HFF-Myc (cell line): ENCODE data around the gene YWHAE.
"Not testable (repeated sequence)": the region's sequence is repeated elsewhere in the genome, so short reads cannot be mapped to it uniquely, and the experiment has no call there.

Experiments
- DNase-seq: peaks from one replicate; pipeline ENCODE4 v3.0.0-alpha.2; 2011; ENCODE audit warnings: low read depth; ENCODE audit errors: extremely low read depth
- H3K4me3 ChIP-seq: replicated peaks from 2 replicates; pipeline ENCODE4 v1.5.1; 2011; ENCODE audit warnings: low read depth, mild to moderate bottlenecking, control low read depth, low read length
- TF ChIP-seq, protein P1 (sequence below): IDR thresholded peaks from 2 replicates; pipeline ENCODE4 v1.5.1; 2012; ENCODE audit warnings: mild to moderate bottlenecking, low read depth, low read length, control low read depth; ENCODE audit errors: missing control alignments

YWHAE gene

DNA sequence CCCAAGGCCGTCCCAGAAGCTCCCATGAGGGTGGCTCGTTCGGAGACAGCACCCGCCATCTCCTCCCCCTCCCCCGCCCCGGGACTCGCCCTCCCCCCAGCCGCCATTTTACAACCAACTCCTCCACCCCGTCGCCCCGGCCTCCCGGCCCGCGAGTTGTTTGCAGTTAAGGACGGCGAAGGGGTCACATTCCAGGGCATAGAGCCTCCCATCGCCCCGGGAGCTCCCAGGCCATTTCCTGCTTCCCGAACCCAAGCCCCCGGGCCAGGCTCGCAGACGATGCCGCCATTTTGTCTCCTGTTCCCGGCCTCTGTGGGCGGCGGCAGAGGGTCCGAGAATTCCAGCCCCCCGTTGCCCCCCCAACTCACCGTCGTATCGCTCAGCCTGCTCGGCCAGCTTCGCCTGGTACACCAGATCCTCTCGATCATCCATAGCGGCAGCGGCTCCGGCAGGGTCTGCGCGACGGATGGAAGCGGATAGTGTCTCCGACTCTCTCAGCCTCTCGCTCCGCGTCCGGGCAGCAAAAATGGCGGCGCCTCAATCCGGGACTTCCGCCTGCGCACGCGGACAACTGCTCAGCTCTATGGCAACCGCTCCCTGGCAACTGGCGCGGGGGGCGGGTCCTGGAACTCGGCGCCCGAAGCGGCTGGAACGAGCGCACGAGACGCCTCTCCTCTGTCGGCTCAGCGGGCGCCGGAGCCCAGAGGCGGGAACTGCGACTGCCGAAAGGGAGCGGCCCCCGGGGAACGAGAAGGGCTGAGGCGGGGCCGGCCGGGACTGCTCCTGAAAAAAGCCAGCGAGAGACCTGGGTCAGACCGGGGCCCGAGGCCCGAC, at the start of gene YWHAE:
TSS of gene YWHAE (minus strand) at position 544 of the 834 bp plus-strand sequence. CDS start at position 432, 112 bp downstream.
- TF ChIP-seq, protein P1, sequence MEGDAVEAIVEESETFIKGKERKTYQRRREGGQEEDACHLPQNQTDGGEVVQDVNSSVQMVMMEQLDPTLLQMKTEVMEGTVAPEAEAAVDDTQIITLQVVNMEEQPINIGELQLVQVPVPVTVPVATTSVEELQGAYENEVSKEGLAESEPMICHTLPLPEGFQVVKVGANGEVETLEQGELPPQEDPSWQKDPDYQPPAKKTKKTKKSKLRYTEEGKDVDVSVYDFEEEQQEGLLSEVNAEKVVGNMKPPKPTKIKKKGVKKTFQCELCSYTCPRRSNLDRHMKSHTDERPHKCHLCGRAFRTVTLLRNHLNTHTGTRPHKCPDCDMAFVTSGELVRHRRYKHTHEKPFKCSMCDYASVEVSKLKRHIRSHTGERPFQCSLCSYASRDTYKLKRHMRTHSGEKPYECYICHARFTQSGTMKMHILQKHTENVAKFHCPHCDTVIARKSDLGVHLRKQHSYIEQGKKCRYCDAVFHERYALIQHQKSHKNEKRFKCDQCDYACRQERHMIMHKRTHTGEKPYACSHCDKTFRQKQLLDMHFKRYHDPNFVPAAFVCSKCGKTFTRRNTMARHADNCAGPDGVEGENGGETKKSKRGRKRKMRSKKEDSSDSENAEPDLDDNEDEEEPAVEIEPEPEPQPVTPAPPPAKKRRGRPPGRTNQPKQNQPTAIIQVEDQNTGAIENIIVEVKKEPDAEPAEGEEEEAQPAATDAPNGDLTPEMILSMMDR, result no peak
- peak; percentile 72 for DNase-seq
- H3K4me3 ChIP-seq, result peak within 1 kb of the TSS; percentile 99

DNA sequence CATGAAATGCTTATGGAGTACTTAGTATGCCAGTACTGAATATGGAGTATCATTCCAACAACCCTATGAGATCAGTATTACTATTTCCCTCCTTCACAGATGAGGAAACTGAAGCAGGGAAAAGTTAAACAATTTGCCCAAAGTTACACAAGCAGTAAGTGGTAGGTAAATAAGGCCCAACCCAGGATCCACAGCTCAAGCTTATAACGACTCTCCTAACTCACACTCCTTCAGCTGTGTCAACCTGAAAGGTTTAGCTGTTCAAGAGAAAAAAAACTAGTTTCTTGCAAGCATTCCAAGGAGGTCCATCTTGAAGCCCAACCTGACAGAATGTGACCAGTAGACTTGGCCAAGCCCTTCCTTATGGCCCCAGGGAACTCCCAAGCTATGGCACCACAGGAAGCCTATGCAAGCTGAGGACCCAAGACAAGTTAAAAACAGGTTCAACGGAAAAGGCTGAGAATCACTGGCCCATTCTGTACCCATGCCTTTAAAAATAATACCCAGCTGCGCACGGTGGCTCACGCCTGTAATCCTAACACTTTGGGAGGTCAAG, 49.5 kb upstream of the YWHAE start:
- DNase-seq, result no peak

DNA sequence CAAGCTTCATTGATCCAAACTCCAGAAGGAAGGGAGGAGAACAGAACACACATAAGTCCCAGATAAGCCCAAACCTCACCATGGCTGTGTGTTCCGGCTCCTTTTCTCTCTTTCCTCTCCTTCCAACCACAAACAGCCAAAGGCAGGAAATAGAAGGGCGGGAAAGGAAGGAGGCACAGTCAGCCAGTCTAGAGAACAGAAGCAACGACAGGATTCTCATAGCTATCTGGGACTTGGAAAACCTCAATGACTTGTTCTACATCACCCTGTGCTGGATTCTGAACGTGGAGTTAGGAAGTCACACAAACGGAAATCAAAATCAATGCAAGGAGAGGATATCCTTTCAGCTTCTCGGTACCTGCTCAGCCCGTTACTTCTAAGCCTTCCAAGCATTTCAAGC, 47.0 kb upstream of the YWHAE start:
- TF ChIP-seq, protein P1, result no peak
- no peak overlapping the region for H3K4me3 ChIP-seq

More for the DNA sequence above, 49.5 kb upstream of the YWHAE start:
- TF ChIP-seq, protein P1, result no peak
- no peak overlapping the region for H3K4me3 ChIP-seq

DNA sequence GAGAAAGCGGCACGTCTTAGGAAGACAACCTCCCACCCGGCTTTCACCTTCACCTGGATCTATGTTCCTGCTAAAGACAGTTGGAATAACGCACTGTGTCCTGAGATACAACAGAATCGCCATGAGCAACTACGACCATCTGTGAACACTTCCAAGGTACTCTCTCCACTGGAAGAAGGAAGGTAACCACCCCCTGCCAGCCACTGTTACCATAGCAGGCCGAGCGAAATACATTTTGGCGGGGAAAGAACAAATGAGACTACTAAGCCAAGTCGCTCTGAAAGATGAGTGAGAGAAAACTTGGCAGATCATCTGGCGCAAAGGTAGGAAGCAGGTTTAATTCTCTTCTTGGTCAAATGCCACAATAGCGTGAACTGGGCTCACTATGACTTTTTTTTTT, 46.2 kb upstream of the YWHAE start:
- DNase-seq, result no peak
- TF ChIP-seq, protein P1, result no peak
- H3K4me3 ChIP-seq, result no peak overlapping the region

More for the DNA sequence above, 47.0 kb upstream of the YWHAE start:
- DNase-seq, result no peak

DNA sequence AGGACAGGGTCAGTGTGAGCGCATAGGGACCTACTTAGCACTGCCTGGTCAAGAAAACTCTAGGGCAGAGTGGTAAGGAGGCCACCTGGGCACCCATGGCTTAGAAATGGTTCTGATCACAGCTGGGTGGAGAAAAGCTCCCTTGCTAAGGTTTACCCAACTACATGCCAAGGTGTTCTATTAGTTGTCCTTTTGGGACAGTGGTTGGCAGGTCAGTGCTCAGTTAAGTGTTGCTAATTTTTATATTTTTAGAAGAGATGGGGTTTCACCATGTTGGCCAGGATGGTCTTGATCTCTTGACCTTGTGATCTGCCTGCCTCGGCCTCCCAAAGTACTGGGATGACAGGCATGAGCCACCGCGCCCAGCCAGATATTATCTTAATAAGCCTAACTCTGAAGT, 45.7 kb upstream of the YWHAE start:
- DNase-seq, H3K4me3 ChIP-seq: not testable (repeated sequence)

DNA sequence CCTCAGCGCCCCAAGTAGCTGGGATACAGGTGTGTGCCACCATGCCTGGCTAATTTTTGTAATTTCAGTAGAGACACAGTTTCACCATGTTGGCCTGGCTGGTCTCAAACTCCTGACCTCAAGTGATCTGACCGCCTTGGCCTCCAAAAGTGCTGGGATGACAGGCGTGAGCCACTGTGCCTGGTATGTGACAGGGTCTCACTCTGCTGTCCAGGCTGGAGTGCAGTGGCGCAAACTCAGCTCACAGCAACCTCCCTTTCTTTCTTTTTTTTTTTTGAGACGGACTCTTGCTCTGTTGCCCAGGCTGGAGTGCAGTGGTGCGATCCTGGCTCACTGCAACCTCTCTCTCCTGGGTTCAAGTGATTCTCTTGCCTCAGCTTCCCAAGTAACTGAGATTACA, 42.7 kb upstream of the YWHAE start:
- not testable (repeated sequence) for H3K4me3 ChIP-seq, DNase-seq

DNA sequence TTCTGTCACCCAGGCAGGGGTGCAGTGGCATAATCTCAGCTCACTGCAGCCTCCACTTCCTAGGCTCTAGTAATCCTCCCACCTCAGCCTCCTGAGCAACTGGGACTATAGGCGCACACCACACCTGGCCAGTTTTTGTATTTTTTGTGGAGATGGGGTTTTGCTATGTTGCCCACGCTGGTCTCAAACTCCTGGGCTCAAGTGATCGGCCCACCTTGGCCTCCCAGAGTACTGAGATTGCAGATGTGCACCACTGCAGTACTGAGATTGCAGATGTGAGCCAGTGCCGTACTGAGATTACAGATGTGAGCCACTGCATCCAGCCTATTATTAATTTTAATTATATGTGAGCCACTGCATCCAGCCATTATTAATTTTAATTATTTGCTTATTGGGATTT, 42.2 kb upstream of the YWHAE start:
- TF ChIP-seq, protein P1, result no peak
- no peak for DNase-seq
- H3K4me3 ChIP-seq, result no peak overlapping the region
